GM19438 (cell line): ENCODE measurements around the gene FGFRL1.

Experiments used
- ATAC-seq: cut with Tn5 transposase; IDR thresholded peaks from one replicate; pipeline ENCODE4 v1.9.1; 2021; ENCODE audit warnings: low read depth; ENCODE audit not compliant: unreplicated experiment

Gene FGFRL1

DNA sequence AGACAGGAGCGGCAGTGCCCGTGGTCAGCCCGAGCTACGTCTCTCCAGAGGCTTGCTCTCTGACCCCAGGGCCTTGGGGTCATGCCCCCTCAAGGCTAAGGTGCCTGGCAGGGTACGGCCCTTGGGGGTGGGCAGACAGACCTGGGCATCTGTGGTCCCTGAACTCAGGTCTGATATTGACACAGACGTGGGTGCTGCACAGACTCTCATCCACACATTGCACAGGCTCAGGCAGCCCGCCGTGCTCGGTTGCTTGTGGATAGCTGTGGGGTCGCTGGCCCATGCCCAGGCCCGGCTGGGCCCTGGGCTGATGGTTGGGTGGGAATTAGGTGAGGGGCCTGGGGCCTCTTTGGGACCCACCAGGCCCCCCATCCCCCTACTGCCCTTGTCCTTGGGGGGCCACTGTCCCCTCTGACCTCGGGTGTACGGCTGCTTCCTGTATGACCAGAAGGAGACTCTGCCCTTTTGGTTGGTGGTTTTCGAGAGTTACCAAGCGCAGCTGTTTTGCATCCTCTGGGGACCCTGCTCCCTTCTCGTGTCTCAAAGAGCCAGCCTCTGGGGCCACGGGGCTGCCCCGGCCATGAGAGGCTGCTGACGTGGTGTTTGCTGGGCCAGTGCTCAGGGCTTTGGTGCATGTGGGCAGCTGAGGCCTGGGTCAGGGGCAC lies 10.1 kb downstream of the FGFRL1 start:
- peak; percentile 79 for ATAC-seq

DNA sequence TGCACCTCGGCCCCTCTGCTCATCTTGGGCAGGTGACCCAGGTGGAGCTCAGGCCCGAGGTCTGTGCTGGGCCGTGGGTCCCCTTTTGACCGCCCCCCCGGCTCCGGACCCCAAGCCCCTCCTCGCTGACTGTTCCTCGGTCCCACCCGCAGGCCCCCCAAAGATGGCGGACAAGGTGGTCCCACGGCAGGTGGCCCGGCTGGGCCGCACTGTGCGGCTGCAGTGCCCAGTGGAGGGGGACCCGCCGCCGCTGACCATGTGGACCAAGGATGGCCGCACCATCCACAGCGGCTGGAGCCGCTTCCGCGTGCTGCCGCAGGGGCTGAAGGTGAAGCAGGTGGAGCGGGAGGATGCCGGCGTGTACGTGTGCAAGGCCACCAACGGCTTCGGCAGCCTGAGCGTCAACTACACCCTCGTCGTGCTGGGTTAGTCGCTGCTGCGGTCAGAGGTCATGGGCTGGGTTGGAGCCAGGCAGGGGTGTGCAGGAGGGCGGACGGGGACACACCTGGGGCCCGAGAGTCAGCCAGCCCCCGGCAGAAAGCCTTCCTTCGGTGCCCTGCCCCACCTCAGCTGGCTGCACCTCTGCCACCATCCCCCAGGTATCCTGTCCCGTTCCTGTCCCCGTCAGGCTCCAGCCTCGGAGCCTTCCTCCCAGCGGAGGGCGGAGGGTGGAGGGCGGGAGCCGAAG lies 10.8 kb downstream of the FGFRL1 start:
- no peak for ATAC-seq

DNA sequence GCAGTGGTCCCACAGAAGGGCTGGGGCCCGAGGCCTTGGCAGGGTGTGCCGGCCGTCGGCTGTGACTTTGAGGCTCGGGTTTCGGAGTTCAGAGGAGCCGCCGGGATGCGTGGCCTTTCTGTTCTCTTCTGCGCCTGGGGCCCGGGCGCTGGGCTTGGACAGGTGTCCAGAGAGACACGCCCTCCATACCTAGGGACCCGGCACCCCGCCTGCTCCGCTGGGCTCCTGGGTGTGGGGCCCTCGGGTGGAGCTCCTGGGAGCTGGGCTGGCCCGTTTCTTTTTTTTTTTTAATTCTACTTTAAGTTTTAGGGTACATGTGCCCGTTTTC lies 11.3 kb downstream of the FGFRL1 start:
- ATAC-seq, result no peak

DNA sequence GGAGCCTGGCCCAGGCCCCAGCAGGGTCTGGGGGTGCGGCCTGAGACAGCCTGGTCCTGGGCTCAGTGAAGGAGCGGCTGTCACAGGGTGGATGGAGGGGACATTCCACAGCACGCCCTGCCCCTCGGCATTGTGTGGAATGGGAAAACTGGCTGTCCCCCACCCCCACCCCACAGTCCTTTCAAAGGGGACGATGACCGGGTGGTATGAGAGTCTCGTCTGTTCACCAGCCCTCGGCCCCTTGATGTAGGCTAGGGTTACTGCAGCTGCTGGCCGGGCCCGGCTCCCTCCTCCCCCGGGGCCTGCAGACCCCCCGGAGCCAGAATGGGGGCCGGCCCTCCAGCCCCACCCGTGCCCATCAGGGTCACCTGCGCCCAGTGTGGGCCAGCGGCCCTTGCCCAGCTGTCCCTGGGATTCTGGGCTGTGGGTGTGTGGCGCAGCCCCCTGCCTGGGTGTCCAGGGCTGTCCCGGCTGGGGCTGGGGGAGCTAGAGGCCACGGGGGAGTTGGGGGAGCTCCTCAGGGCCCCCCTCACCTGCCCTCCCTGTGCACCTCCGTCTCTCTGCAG lies 11.7 kb downstream of the FGFRL1 start:
- no peak for ATAC-seq

DNA sequence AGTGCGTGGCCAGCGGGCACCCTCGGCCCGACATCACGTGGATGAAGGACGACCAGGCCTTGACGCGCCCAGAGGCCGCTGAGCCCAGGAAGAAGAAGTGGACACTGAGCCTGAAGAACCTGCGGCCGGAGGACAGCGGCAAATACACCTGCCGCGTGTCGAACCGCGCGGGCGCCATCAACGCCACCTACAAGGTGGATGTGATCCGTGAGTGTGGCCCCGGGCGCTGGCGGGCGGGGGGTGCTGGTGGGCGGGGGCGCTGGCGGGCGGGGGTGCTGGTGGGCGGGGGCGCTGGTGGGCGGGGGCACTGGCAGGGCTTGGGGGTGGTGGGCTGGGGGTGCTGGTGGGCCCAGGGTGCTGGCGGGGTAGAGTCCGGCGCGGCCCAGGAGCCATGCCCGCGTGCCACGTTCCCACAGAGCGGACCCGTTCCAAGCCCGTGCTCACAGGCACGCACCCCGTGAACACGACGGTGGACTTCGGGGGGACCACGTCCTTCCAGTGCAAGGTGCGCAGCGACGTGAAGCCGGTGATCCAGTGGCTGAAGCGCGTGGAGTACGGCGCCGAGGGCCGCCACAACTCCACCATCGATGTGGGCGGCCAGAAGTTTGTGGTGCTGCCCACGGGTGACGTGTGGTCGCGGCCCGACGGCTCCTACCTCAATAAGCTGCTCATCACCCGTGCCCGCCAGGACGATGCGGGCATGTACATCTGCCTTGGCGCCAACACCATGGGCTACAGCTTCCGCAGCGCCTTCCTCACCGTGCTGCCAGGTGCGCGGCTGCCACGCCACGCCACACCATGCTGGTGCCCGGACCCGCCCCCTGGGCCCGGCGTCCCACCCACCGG lies 12.7 kb downstream of the FGFRL1 start:
- ATAC-seq, result no peak

DNA sequence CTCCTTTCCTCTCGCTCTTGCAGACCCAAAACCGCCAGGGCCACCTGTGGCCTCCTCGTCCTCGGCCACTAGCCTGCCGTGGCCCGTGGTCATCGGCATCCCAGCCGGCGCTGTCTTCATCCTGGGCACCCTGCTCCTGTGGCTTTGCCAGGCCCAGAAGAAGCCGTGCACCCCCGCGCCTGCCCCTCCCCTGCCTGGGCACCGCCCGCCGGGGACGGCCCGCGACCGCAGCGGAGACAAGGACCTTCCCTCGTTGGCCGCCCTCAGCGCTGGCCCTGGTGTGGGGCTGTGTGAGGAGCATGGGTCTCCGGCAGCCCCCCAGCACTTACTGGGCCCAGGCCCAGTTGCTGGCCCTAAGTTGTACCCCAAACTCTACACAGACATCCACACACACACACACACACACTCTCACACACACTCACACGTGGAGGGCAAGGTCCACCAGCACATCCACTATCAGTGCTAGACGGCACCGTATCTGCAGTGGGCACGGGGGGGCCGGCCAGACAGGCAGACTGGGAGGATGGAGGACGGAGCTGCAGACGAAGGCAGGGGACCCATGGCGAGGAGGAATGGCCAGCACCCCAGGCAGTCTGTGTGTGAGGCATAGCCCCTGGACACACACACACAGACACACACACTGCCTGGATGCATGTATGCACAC lies 13.6 kb downstream of the FGFRL1 start:
- no peak for ATAC-seq

DNA sequence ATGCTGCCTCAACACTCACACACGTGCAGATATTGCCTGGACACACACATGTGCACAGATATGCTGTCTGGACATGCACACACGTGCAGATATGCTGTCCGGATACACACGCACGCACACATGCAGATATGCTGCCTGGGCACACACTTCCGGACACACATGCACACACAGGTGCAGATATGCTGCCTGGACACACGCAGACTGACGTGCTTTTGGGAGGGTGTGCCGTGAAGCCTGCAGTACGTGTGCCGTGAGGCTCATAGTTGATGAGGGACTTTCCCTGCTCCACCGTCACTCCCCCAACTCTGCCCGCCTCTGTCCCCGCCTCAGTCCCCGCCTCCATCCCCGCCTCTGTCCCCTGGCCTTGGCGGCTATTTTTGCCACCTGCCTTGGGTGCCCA lies 14.7 kb downstream of the FGFRL1 start:
- ATAC-seq, result peak; percentile 66

DNA sequence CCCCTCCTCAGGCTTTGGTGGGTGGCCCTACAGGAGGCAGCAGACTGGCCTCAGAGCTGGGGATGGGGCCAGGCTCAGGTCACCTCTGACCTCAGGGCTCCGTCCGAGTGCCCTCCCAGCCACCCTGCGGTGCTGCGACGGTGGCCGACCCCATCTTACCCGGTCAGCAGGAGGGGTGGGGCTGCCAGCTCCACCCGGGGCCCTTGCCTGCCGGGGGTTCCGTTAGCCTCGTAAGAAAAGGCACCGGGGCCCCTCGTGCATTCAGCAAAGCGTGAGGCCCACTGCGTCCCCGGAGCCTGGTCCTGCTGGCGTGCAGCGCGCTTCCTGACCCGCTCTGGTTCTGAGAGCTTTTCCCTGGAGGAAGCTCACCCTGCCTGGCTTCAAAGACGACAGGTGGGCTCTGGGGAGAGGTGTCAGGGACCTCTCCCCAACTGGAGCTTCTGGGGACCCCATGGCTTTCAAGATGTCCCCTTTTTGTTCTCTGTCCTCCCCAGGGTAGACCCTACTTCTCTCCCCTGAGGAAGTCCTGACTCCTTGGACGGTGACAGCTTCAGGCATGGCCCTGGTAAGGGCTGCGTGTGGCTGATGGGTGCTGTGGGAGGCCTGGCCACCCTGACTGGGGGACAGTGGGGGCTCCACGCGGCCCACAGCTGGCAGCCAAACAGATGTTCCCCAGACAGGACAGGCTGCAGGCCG lies 15.9 kb downstream of the FGFRL1 start:
- ATAC-seq, result no peak

DNA sequence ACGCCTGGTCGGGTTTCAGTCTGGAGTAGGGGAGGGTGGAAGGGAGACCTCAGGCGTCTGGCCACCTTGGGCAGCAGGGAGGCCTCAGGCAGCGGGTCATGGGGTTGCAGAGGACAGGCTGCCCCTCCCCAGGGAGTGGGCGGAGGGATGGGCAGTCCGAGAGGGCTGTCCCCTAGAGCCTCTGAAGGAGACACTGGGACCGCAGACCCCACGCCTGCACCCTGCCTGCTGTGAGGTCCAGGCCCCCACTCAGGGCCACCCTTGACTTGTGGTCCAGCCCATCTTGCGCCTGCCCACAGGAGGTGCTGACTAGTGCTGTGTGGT lies 16.5 kb downstream of the FGFRL1 start:
- no peak for ATAC-seq

DNA sequence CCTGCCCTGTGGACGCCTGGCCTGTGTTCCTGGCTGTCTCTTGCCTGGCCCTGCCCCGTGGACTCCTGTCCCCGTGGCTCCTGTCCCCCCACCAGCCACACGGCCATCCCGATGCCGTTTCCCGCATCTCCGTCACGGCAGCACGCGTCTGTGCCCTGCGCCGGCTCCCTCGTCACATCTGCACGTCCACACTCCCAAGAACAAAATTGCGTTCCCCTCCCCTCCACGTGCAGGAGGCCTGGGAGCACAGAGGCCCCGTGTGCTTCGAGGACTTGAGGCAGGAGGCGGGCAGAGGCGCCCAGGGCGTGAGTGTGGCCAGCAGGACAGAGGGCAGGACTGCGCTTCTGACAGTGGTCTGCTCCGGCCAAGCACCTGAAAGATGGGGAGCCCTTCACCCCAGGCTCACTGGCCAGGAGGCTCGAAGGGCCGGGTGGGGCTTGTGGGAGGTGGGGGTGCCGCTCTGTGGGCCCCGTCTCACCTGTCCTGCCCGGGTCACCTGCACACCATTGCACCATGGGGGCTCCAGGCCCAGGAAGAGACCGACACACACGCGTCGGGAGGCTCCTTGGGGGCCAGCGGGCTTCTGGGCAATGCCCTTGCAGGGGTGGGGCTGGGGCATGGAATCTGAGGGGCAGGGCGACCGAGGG lies 17.3 kb downstream of the FGFRL1 start:
- no peak for ATAC-seq

DNA sequence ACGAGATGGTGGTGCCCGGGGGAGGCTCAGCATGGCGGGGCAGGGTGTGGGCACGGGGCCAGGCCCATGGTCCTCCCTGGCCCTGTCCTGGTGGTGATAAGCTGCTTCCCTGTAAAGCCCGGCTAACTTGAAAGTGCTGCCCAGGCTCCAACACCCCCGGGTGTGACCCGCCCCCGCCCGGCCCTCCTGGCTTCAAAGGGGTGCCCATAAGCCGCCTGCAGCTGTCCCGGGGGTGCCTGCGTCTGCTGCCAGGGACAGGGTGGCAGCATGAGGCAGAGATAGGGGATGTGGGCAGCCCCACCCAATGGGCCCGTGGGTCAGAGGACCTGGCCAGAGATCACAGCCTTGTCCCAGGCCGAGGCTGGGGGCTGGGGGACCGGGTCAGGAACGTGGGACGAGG lies 18.1 kb downstream of the FGFRL1 start:
- ATAC-seq, result no peak

DNA sequence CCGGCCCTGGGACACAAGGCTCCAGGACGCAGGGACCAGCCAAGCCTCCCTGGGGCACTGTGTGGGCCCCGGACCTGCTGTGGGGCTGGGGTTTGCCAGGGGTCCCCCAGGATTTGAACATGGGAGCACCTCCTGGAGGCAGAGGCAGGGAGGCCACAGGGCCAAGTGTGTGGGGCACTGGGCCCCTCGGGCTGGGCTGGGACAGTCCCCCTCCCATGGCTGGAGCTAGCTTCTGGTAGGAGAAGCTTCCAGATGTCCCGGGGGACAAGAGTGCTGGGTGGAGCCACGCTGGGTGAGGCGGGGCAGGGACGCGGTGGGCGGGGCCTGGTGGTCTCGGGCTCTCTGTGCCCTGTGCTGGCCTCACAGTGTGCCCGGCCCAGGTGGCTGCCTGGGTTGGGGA lies 18.6 kb downstream of the FGFRL1 start:
- ATAC-seq, result no peak

DNA sequence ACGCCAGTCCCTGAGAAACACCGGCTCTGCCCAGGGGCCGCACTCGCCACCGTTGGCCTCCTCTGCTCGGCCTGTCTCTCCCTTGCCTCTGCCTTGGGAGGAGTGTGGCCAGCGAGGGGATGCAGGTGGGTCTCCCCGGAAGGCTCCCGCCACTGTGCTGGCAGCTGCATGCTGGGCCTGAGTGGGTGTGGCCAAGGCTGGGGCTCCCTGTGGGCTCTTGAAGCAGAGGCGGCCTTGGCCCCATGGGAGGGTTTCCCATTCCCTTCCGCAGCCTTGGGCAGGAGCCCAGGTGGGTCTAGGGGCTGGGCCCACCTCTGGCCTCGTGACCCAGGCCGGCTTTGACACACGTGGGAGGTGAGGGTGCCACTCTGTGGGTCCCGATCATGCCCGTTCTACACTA lies 19.1 kb downstream of the FGFRL1 start:
- ATAC-seq, result no peak

DNA sequence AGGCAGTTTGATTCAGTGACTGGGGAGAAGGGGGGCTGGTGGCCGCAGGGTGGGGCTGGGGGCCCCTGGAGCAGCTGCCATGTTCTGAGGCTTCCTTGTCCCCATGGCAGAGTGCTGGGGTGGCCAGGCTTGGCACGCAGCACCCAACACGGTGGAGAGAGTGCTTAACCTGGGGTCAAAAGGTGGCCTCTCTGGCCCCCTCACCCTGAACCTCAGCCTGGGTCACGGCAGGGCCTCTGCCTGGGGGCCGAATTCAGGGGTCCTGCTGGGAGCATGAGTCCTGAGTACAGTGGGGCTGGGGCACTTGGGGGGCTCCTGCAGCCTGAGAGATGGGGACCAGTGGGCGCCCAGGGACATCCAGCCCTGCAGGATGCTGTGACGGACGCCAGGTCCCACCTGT lies 19.9 kb downstream of the FGFRL1 start:
- ATAC-seq, result no peak

DNA sequence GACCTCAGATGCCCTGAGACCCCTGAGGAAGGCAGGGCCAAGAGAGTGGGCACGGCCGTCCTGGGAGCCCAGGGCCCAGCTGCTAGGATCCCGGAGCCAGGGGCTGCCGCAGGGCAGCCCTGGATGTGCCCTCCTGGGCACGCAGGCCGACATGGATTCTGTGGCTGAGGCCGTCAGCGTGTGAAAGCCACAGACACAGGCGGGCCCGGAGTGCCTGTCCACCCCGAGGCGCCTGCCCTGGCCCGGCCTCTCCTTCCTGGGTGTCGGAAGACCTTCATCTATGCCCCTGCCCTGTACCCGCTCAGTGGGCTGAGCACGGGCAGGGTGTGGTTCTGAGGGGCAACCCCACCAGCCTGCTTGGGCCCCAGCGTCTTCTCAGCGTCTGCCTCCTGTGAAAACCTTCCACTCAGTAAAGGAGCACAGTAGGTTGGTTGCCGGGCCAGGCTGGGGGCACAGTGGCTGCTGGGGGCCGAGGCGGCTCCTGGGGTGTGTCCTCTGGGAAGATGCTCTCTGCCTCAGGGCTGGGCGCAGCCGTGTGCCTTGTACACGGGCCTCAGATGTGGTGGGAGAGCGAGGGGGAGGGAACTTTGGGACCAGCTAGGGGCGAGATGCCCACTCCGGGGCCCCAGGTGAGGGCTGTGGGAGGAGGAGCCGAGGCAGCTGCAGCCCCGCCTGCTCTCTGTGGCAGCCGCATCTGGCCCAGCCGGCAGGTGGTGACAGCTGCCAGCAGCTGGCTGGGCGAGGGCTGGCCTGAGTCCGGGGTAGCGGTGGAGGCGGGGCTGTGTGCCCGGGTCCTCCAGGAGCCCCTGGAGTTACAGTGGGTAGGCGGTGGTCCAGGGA lies 20.8 kb downstream of the FGFRL1 start:
- ATAC-seq, result no peak

DNA sequence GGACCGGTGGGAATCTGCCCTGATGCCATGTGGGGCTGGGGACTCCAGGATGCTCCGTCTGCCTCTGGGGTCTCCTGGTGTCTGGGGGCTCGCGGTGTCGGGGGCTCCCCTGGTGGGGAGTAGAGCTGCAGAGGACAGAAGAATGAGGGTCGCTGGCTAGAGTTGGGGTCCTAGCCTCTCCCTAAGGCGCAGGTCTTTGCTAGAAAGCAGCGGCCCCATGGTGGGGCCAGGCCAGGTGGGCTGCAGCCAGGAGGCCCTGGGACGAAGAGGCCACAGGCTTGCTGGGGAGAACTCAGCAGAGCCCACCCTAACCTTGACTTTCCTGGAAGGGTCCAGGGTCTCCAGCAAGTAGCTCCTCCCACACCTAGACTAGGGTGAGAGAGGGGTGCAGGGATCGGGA lies 21.4 kb downstream of the FGFRL1 start:
- no peak for ATAC-seq

DNA sequence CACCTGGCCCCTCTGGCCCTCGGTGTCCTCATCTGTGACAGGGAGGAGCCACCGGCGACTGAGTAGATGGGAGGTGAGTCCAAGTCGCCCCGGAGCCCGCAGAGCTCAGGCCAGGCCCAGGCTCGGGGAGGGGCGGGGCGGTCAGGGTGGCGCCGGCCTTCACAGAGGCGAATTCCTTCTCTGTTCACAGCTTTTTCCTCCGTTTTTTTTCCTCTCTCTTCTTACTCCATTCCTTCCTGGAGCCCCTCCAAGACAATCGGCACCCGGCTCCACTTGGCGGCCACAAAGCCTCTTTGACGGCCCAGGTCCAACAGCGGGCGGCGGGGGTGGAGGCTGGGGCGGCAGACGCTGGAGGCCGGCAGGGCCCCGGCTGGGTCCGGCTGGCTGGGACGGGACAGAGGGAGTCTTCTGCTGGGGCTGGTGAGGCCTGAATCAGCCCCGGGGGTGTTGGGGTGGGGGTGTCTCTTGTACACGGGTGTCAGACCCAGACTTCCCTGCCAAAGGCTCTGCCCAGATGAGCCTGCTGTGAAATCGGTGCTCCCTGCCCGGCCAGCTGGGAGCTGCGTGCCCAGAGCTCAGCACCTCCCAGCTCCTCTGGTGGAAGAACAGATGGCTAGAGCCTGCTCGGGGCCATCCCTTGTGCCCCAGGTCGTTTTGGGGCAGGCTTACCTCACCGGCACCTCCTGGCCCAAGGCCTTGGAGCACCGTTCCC lies 22.6 kb downstream of the FGFRL1 start:
- no peak for ATAC-seq

DNA sequence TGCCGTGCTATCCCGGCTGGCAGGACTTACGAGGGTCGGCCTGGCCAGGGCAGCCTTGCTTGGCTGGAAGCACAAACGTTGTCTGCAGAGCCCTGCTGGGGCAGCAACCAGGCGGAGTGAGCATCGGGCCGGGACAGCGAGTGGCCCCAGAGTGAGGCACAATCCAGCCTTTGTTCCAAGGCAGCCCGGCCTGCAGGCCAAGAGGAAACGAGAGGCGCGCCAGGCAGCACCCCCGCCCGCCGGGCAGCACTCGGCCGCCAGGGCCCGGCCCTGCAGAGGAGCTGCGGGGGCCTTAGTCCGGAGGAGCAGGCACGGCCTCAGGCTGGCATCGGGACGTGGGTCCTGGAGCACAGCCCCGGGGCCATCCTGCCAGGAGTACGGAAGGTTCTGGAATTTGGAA lies 24.1 kb downstream of the FGFRL1 start:
- ATAC-seq, result no peak

DNA sequence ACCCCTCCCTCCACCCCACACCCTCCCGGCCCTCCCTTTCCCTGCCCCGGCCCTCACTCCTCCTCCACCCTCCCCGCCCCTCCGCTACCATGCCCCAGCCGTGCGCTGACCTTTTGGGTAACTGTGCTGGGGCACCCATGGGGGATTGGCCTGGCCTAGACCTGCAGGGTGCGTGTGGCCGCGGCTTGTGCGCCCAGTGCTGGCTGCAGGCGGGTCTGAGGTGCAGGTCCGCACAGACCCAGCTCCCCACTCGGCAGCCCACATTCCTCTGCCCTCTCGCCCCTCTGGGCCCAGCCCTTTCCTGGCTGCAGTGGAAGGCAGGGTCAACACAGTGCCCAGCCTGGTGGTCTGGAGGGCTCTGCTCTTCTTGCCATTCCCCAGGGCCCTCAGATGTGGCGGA lies 24.7 kb downstream of the FGFRL1 start:
- ATAC-seq, result no peak
